Activated CD4-positive, alpha-beta T cell treated with anti-CD3 and anti-CD28 coated beads, Interleukin-2, amount 50 U/mL, for 24 hours (primary cell): ENCODE data around the gene NAPG.
"Not testable (repeated sequence)": the region's sequence is repeated elsewhere in the genome, so short reads cannot be mapped to it uniquely, and the experiment has no call there.

Source experiments
- DNase-seq, 2 donors: peaks; one replicate each; pipeline ENCODE4 v3.0.0-alpha.2; 2020; ENCODE audit warnings: low read depth in 1 of 2, low spot score in 1 of 2

The NAPG gene

GRCh38 chr18:10514082-10514481 lies 11.7 kb upstream of the NAPG start:
- DNase-seq: no peak

- no peak for DNase-seq
Observed at GRCh38 chr18:10514601-10515000, 11.2 kb upstream of the NAPG start.

GRCh38 chr18:10515456-10515855 lies 10.4 kb upstream of the NAPG start:
- no peak for DNase-seq

- DNase-seq: no peak
Observed at GRCh38 chr18:10516078-10516477, 9.7 kb upstream of the NAPG start.

- no peak for DNase-seq
Observed at GRCh38 chr18:10518595-10519255, 7.1 kb upstream of the NAPG start.

- no peak for DNase-seq
Observed at GRCh38 chr18:10519366-10519765, 6.5 kb upstream of the NAPG start.

- DNase-seq: peak in 1 of 2 donors; percentile 52
Observed at GRCh38 chr18:10519999-10520935, 5.6 kb upstream of the NAPG start.

GRCh38 chr18:10521566-10521965 lies 4.3 kb upstream of the NAPG start:
- no peak for DNase-seq

- no peak for DNase-seq
Observed at GRCh38 chr18:10522574-10522973, 3.3 kb upstream of the NAPG start.

GRCh38 chr18:10523544-10523943 lies 2.3 kb upstream of the NAPG start:
- DNase-seq: no peak

- no peak for DNase-seq
Observed at GRCh38 chr18:10524507-10525370, 1.1 kb upstream of the NAPG start.

- no peak for DNase-seq
Observed at GRCh38 chr18:10525371-10525691, 496 bp upstream of the NAPG start.

- no peak for DNase-seq
Observed at GRCh38 chr18:10526561-10526949, 728 bp downstream of the NAPG start.

GRCh38 chr18:10528439-10528838 lies 2.6 kb downstream of the NAPG start:
- no peak for DNase-seq

GRCh38 chr18:10530002-10530401 lies 4.2 kb downstream of the NAPG start:
- DNase-seq: no peak

GRCh38 chr18:10530852-10531251 lies 5.0 kb downstream of the NAPG start:
- no peak for DNase-seq

GRCh38 chr18:10533111-10533510 lies 7.3 kb downstream of the NAPG start:
- DNase-seq: no peak

GRCh38 chr18:10536280-10536679 lies 10.5 kb downstream of the NAPG start:
- no peak for DNase-seq

GRCh38 chr18:10537765-10538164 lies 11.9 kb downstream of the NAPG start:
- DNase-seq: no peak

GRCh38 chr18:10539124-10539523 lies 13.3 kb downstream of the NAPG start:
- DNase-seq: not testable (repeated sequence)

GRCh38 chr18:10543277-10543676 lies 17.4 kb downstream of the NAPG start:
- DNase-seq: no peak
